ENCODE data around the gene KIF23.

DNA sequence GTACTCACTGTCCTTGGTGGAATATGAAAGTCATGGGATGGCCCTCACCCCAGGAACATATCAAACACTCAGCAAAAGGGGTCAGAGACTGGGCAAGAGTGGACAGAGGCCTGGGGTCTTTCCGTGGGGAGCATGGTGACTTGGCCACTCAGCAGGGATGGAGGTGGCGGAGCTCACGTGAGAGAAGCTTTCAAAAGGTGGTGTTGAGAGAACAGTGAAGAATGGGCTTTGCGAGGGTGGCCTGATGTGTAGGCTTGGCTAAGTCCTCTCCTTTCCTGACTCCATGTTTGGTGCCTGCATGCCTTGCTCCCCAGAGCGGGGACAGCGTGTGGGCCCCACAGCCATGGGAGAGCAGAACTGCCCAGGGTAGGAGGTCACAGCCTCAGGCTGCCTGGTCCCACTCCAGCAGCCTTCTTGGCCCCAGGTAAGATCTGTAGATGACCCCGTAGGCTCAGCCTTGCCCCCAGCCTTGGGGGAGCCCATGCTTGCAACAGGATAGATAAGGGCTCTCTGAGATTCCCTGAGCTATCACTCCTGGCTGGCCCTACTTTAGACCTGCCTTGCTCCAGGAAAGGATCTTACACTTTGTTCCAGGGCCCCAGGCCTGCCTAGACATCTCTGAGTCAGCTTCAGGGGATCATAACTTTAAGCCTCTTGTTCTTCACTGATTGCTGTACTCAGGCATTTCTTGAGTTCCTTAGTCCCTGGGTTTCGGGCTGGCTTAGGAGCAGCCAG, 55.5 kb downstream of the KIF23 start:
- TF ChIP-seq POLR2A (IDR thresholded peaks at IDR 0.05) (no peak), POLR2AphosphoS5 (IDR thresholded peaks at IDR 0.05) (no peak)
- TF ChIP-seq, protein P1, sequence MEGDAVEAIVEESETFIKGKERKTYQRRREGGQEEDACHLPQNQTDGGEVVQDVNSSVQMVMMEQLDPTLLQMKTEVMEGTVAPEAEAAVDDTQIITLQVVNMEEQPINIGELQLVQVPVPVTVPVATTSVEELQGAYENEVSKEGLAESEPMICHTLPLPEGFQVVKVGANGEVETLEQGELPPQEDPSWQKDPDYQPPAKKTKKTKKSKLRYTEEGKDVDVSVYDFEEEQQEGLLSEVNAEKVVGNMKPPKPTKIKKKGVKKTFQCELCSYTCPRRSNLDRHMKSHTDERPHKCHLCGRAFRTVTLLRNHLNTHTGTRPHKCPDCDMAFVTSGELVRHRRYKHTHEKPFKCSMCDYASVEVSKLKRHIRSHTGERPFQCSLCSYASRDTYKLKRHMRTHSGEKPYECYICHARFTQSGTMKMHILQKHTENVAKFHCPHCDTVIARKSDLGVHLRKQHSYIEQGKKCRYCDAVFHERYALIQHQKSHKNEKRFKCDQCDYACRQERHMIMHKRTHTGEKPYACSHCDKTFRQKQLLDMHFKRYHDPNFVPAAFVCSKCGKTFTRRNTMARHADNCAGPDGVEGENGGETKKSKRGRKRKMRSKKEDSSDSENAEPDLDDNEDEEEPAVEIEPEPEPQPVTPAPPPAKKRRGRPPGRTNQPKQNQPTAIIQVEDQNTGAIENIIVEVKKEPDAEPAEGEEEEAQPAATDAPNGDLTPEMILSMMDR (IDR thresholded peaks at IDR 0.05): no peak
